ENCODE measurements around the gene KTI12. TPM values are rescaled to one million over a fixed set of nuclear protein-coding genes. Genes with fewer than 3 reads are reported as not detected.

KTI12 gene
- total and polyA plus RNA-seq, 2 donors from 2014 or later: 6.4 to 8.5 TPM

DNA sequence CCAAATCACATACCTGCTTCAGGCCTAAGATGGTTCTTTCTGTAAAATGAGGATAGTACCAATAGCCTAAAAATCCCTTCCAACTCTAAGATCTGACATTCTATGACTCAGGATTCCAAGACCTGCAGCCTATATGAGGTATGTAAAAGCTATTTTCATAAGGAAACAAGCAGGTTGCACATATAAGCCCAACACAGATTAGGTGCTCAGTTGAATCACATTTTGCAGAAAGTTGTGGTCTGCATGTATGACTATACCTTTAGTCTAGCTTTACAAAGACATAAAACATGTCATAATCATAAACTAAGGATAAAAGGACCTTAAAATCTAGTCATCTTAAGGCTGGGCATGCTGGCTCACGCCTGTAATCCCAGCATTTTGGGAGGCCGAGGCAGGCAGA, 7.3 kb downstream of the KTI12 start:
- Histone ChIP-seq H3K4me1 (ENCODE audit: control insufficient read depth in 2 of 3, insufficient read depth in 2 of 3, low read depth in 1 of 3, low read length in 3 of 3) (no peaks in the 10 kb centered on the region), H3K4me3 (ENCODE audit: low read length in 3 of 3) (no peak overlapping the region), H3K9ac (ENCODE audit: low read length in 3 of 3) (no peak overlapping the region), H3K9me3 (ENCODE audit: control insufficient read depth in 2 of 3, insufficient read depth in 1 of 3, low read length in 3 of 3) (no peaks in the 10 kb centered on the region), H3K27ac (ENCODE audit: low read depth in 2 of 2, low read length in 2 of 2) (no peak overlapping the region), H3K27me3 (ENCODE audit: control insufficient read depth, insufficient read depth, low read length) (no peaks in the 10 kb centered on the region), H3K36me3 (ENCODE audit: control insufficient read depth in 2 of 3, insufficient read depth in 3 of 3, low read length in 3 of 3) (peaks cover 3 to 27% (median 16%) of the 10 kb centered on the region in 3 donors)
- DNase-seq (no peak), FAIRE-seq (no peak)
- TF ChIP-seq, protein P1, sequence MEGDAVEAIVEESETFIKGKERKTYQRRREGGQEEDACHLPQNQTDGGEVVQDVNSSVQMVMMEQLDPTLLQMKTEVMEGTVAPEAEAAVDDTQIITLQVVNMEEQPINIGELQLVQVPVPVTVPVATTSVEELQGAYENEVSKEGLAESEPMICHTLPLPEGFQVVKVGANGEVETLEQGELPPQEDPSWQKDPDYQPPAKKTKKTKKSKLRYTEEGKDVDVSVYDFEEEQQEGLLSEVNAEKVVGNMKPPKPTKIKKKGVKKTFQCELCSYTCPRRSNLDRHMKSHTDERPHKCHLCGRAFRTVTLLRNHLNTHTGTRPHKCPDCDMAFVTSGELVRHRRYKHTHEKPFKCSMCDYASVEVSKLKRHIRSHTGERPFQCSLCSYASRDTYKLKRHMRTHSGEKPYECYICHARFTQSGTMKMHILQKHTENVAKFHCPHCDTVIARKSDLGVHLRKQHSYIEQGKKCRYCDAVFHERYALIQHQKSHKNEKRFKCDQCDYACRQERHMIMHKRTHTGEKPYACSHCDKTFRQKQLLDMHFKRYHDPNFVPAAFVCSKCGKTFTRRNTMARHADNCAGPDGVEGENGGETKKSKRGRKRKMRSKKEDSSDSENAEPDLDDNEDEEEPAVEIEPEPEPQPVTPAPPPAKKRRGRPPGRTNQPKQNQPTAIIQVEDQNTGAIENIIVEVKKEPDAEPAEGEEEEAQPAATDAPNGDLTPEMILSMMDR (IDR thresholded peaks at IDR 0.05; ENCODE audit: borderline replicate concordance, extremely low read depth, insufficient read depth): no peak
- intact Hi-C loops (cut with DNase I): no loop called here

DNA sequence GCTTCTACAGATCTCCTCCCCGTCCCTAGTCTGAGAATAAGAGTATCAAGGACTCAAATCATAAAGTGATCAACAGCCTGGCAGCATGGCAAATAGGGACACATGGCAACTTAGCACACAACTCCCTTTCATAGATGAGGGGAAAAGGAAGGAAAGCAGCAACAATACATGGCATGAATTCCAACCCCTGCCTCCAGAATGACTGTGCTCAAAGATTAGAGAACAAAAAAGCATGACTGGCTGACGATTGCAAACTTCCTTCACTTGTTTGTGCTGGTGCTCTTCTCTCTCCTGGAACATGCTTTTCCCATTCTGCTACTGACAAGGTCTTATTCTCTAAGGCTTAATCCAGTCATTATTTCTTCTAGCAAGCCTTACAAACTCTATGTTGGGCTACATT, 11.5 kb downstream of the KTI12 start:
- no peak for FAIRE-seq
- no peaks in the 10 kb centered on the region for H3K9me3 ChIP-seq (ENCODE audit: control insufficient read depth in 2 of 3, insufficient read depth in 1 of 3, low read length in 3 of 3)
- H3K27me3 ChIP-seq (ENCODE audit: control insufficient read depth, insufficient read depth, low read length): no peaks in the 10 kb centered on the region
- no peak overlapping the region for H3K4me3 ChIP-seq (ENCODE audit: low read length in 3 of 3)
- TF ChIP-seq, protein P1 (IDR thresholded peaks at IDR 0.05; ENCODE audit: borderline replicate concordance, extremely low read depth, insufficient read depth): no peak
- no peak overlapping the region for H3K9ac ChIP-seq (ENCODE audit: low read length in 3 of 3)
- peaks cover 3 to 35% (median 21%) of the 10 kb centered on the region in 3 donors for H3K36me3 ChIP-seq (ENCODE audit: control insufficient read depth in 2 of 3, insufficient read depth in 3 of 3, low read length in 3 of 3)
- H3K4me1 ChIP-seq (ENCODE audit: control insufficient read depth in 2 of 3, insufficient read depth in 2 of 3, low read depth in 1 of 3, low read length in 3 of 3): no peaks in the 10 kb centered on the region
- intact Hi-C loops (cut with DNase I): no loop called here
- DNase-seq: no peak
- H3K27ac ChIP-seq (ENCODE audit: low read depth in 2 of 2, low read length in 2 of 2): no peak overlapping the region

DNA sequence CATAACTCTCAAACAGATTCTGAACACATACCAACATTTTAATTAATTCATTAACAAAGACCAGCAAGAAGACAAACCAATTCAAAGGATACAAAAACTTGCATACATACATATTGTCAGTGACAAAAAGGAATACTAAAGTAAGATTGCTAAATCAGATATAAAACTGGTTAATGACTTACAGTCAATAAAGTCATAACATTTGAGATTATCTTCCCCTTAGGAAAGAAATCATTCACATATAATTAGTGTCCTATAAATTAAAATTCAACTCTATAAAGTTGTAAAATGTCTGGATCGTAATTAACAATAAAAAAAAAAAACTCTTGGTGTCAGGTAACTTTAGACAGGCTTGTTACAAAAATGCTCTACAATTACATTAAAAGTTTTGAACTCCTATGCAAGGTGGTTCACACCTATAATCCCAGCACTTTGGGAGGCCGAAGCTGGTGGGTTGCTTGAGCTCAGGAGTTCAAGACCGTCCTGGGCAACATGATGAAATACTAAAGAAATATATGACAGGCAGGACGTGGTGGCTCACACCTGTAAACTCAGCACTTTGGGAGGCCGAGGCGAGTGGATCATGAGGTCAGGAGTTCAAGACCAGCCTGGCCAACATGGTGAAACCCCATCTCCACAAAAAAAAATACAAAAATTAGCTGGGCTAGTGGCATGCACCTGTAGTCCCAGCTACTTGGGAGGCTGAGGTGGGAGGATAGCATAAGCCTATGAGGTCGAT, 25.4 kb downstream of the KTI12 start:
- no peaks in the 10 kb centered on the region for H3K36me3 ChIP-seq (ENCODE audit: control insufficient read depth in 2 of 3, insufficient read depth in 3 of 3, low read length in 3 of 3)
- no peak for DNase-seq
- TF ChIP-seq, protein P1 (IDR thresholded peaks at IDR 0.05; ENCODE audit: borderline replicate concordance, extremely low read depth, insufficient read depth): no peak
- FAIRE-seq: no peak
- no peak overlapping the region for H3K4me3 ChIP-seq (ENCODE audit: low read length in 3 of 3)
- H3K9ac ChIP-seq (ENCODE audit: low read length in 3 of 3): no peak overlapping the region
- no peak overlapping the region for H3K27ac ChIP-seq (ENCODE audit: low read depth in 2 of 2, low read length in 2 of 2)
- no peaks in the 10 kb centered on the region for H3K27me3 ChIP-seq (ENCODE audit: control insufficient read depth, insufficient read depth, low read length)
- no peaks in the 10 kb centered on the region for H3K9me3 ChIP-seq (ENCODE audit: control insufficient read depth in 2 of 3, insufficient read depth in 1 of 3, low read length in 3 of 3)
- intact Hi-C loops (cut with DNase I): loop anchor here (10.0 kb wide), 1 partner anchor 103 kb away; no protein-coding TSS in a partner anchor
- peaks cover 0 to 5% (median 4%) of the 10 kb centered on the region in 3 donors for H3K4me1 ChIP-seq (ENCODE audit: control insufficient read depth in 2 of 3, insufficient read depth in 2 of 3, low read depth in 1 of 3, low read length in 3 of 3)

Measured in kidney (tissue), 14 donors.